ENCODE measurements around the gene NEK5. TPM values are rescaled to one million over a fixed set of nuclear protein-coding genes. Genes with fewer than 3 reads are reported as not detected.
A peak's percentile ranks its signal among the peaks of the same experiment; 100 is the strongest.
"Not testable (repeated sequence)": the region's sequence is repeated elsewhere in the genome, so short reads cannot be mapped to it uniquely, and the experiment has no call there.

The NEK5 gene
- total and polyA plus RNA-seq, 4 donors, result 3.0 to 7.6 (median 6.8) TPM

- no peak for DNase-seq (ENCODE audit: low read depth in 4 of 6, low spot score in 6 of 6)
- no peak overlapping the region for H3K4me3 ChIP-seq (ENCODE audit: low read depth, low read length)
- no peaks in the 10 kb centered on the region for H3K27me3 ChIP-seq (ENCODE audit: control insufficient read depth, insufficient read depth, low read length)
- no peaks in the 10 kb centered on the region for H3K36me3 ChIP-seq (ENCODE audit: control insufficient read depth, insufficient read depth, low read length)
- H3K4me1 ChIP-seq (ENCODE audit: control insufficient read depth, insufficient read depth, low read length), result no peaks in the 10 kb centered on the region
- WGBS (ENCODE audit: insufficient coverage), result no CpG with 5 or more reads among the region's 2 CpGs
- H3K9me3 ChIP-seq (ENCODE audit: control insufficient read depth, insufficient read depth, low read length), result no peaks in the 10 kb centered on the region
- no peak overlapping the region for H3K27ac ChIP-seq (ENCODE audit: low read depth, low read length)
Observed at GRCh38 chr13:52091473-52091872, 37.4 kb downstream of the NEK5 start.

DNA sequence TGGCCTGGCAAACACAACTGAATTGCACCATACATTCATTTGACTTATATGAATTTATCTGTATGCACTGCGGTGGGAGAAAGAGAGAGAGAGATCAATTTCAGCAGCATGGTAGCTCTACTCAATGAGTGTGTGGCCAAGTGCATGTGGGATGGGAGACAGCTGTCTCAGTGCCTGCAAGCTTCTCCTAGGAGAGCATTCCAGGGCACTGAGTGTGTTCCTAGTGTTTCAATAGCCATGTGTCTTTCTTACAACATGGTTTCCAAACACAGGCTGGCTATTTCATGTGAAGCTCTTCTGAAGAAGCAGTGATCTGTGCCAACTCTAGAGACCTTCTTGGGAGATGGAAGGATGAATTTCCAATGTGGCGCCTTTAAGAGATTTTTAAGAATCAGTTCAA lies 43.5 kb downstream of the NEK5 start:
- Histone ChIP-seq H3K4me3 (ENCODE audit: low read depth, low read length) (no peak overlapping the region), H3K4me1 (ENCODE audit: control insufficient read depth, insufficient read depth, low read length) (no peaks in the 10 kb centered on the region), H3K9me3 (ENCODE audit: control insufficient read depth, insufficient read depth, low read length) (no peaks in the 10 kb centered on the region), H3K36me3 (ENCODE audit: control insufficient read depth, insufficient read depth, low read length) (no peaks in the 10 kb centered on the region), H3K27me3 (ENCODE audit: control insufficient read depth, insufficient read depth, low read length) (no peaks in the 10 kb centered on the region), H3K27ac (ENCODE audit: low read depth, low read length) (no peak overlapping the region)
- no CpG with 5 or more reads among the region's 2 CpGs for WGBS (ENCODE audit: insufficient coverage)
- peak in 1 of 6 donors; percentile 43 for DNase-seq (ENCODE audit: low read depth in 4 of 6, low spot score in 6 of 6)

DNA sequence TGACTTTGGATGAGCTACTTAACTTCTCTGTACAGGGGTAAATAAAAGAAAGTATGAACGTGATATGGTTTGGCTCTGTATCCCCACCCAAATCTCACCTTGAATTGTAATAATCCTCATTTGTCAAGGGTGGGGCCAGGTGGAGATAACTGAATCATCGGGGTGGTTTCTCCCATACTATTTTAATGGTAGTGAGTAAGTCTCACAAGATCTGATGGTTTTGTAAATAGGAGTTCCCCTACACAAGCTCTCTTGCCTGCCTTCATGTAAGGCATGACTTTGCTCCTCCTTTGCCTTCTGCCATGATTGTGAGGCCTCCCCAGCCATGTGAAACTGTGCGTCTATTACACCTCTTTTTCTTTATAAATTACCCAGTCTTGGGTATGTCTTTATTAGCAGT lies 43.9 kb downstream of the NEK5 start:
- not testable (repeated sequence) for H3K27ac ChIP-seq (ENCODE audit: low read depth, low read length); DNase-seq (ENCODE audit: low read depth in 4 of 6, low spot score in 6 of 6); H3K4me1 ChIP-seq (ENCODE audit: control insufficient read depth, insufficient read depth, low read length); H3K4me3 ChIP-seq (ENCODE audit: low read depth, low read length); H3K9me3 ChIP-seq (ENCODE audit: control insufficient read depth, insufficient read depth, low read length); H3K36me3 ChIP-seq (ENCODE audit: control insufficient read depth, insufficient read depth, low read length); H3K27me3 ChIP-seq (ENCODE audit: control insufficient read depth, insufficient read depth, low read length)
- no CpG with 5 or more reads among the region's 3 CpGs for WGBS (ENCODE audit: insufficient coverage)

DNA sequence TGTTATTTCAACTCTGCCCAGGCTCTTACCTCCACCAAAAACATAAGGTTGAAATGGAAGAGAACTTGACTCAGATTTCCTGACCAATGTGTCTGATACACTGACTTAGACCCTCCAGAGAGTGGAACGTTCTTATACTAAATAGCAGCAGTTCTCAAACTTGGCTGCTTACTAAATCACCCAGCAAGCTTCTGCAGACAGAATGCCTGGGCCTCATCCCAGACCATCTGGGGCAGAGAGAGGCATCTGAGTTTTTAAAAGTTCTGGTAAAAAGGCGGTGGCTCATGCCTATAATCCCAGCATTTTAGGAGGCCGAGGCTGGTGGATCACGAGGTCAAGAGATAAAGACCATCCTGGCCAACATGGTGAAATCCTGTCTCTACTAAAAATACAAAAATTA lies 46.3 kb downstream of the NEK5 start:
- no peaks in the 10 kb centered on the region for H3K36me3 ChIP-seq (ENCODE audit: control insufficient read depth, insufficient read depth, low read length)
- 93% methylated on average over 3 of the region's 4 CpGs for WGBS (ENCODE audit: insufficient coverage)
- no peaks in the 10 kb centered on the region for H3K4me1 ChIP-seq (ENCODE audit: control insufficient read depth, insufficient read depth, low read length)
- no peaks in the 10 kb centered on the region for H3K9me3 ChIP-seq (ENCODE audit: control insufficient read depth, insufficient read depth, low read length)
- H3K27ac ChIP-seq (ENCODE audit: low read depth, low read length), result no peak overlapping the region
- peak in 1 of 6 donors; percentile 28 for DNase-seq (ENCODE audit: low read depth in 4 of 6, low spot score in 6 of 6)
- H3K27me3 ChIP-seq (ENCODE audit: control insufficient read depth, insufficient read depth, low read length), result no peaks in the 10 kb centered on the region
- H3K4me3 ChIP-seq (ENCODE audit: low read depth, low read length), result no peak overlapping the region

- not testable (repeated sequence) for H3K27me3 ChIP-seq (ENCODE audit: control insufficient read depth, insufficient read depth, low read length); H3K27ac ChIP-seq (ENCODE audit: low read depth, low read length); H3K4me3 ChIP-seq (ENCODE audit: low read depth, low read length); DNase-seq (ENCODE audit: low read depth in 4 of 6, low spot score in 6 of 6); H3K4me1 ChIP-seq (ENCODE audit: control insufficient read depth, insufficient read depth, low read length); H3K9me3 ChIP-seq (ENCODE audit: control insufficient read depth, insufficient read depth, low read length); H3K36me3 ChIP-seq (ENCODE audit: control insufficient read depth, insufficient read depth, low read length)
- WGBS (ENCODE audit: insufficient coverage), result 96% methylated on average over 11 of the region's 36 CpGs
Observed at GRCh38 chr13:52079891-52080290, 49.0 kb downstream of the NEK5 start.

- peaks cover 6% of the 10 kb centered on the region for H3K9me3 ChIP-seq (ENCODE audit: control insufficient read depth, insufficient read depth, low read length)
- no peak for DNase-seq (ENCODE audit: low read depth in 4 of 6, low spot score in 6 of 6)
- no peak overlapping the region for H3K4me3 ChIP-seq (ENCODE audit: low read depth, low read length)
- 88% methylated on average over 1 of the region's 1 CpG for WGBS (ENCODE audit: insufficient coverage)
- no peaks in the 10 kb centered on the region for H3K27me3 ChIP-seq (ENCODE audit: control insufficient read depth, insufficient read depth, low read length)
- no peaks in the 10 kb centered on the region for H3K36me3 ChIP-seq (ENCODE audit: control insufficient read depth, insufficient read depth, low read length)
- H3K4me1 ChIP-seq (ENCODE audit: control insufficient read depth, insufficient read depth, low read length), result no peaks in the 10 kb centered on the region
- H3K27ac ChIP-seq (ENCODE audit: low read depth, low read length), result no peak overlapping the region
Observed at GRCh38 chr13:52070929-52071523, 57.8 kb downstream of the NEK5 start.

GRCh38 chr13:52067237-52067636 lies 61.6 kb downstream of the NEK5 start:
- peak in 1 of 6 donors; percentile 7 for DNase-seq (ENCODE audit: low read depth in 4 of 6, low spot score in 6 of 6)
- no peak overlapping the region for H3K4me3 ChIP-seq (ENCODE audit: low read depth, low read length)
- no peaks in the 10 kb centered on the region for H3K4me1 ChIP-seq (ENCODE audit: control insufficient read depth, insufficient read depth, low read length)
- H3K36me3 ChIP-seq (ENCODE audit: control insufficient read depth, insufficient read depth, low read length), result no peaks in the 10 kb centered on the region
- H3K9me3 ChIP-seq (ENCODE audit: control insufficient read depth, insufficient read depth, low read length), result peaks cover 7% of the 10 kb centered on the region
- H3K27ac ChIP-seq (ENCODE audit: low read depth, low read length), result no peak overlapping the region
- no peaks in the 10 kb centered on the region for H3K27me3 ChIP-seq (ENCODE audit: control insufficient read depth, insufficient read depth, low read length)

DNA sequence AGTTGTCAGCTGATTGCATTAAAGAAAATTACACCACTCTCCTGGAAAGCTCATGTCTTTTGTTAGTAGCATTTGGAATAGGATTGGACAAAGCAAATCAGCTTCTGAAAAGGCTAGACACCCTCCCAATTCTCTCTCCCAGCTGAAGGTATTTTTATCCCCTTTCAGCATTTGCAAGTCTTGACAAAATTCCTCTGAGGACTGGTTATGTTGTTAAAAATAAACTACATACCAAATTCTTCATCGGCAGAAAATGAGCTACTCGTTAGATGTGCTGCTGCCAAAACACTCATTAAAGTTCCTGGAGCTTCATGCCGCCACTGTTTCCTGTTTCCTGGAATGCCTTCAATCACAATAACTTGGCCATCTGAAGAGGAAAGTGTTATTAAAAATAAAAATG lies 67.3 kb downstream of the NEK5 start:
- WGBS (ENCODE audit: insufficient coverage), result no CpG with 5 or more reads among the region's 3 CpGs
- Histone ChIP-seq H3K4me1 (ENCODE audit: control insufficient read depth, insufficient read depth, low read length) (no peaks in the 10 kb centered on the region), H3K36me3 (ENCODE audit: control insufficient read depth, insufficient read depth, low read length) (no peaks in the 10 kb centered on the region), H3K4me3 (ENCODE audit: low read depth, low read length) (no peak overlapping the region), H3K27me3 (ENCODE audit: control insufficient read depth, insufficient read depth, low read length) (no peaks in the 10 kb centered on the region), H3K9me3 (ENCODE audit: control insufficient read depth, insufficient read depth, low read length) (peaks cover 2% of the 10 kb centered on the region), H3K27ac (ENCODE audit: low read depth, low read length) (no peak overlapping the region)
- DNase-seq (ENCODE audit: low read depth in 4 of 6, low spot score in 6 of 6), result peak in 1 of 6 donors; percentile 13

DNA sequence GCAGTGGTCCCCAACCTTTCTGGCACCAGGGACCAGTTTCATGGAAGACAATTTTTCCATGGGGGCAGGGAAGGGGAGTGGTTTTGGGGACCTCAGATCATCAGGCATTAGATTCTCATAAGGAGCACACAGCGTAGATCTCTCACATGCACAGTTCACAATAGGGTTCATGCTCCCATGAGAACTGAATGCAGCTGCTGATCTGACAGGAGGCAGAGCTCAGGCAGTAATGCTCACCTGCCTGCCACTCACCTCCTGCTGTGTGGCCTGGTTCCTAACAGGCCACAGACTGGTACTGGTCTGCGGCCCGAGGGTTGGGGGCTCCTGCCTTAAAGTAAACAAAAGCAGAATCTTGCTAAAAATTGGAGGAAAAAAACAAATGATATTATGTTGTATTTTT lies 67.8 kb downstream of the NEK5 start:
- not testable (repeated sequence) for H3K4me1 ChIP-seq (ENCODE audit: control insufficient read depth, insufficient read depth, low read length); H3K27me3 ChIP-seq (ENCODE audit: control insufficient read depth, insufficient read depth, low read length); H3K27ac ChIP-seq (ENCODE audit: low read depth, low read length); DNase-seq (ENCODE audit: low read depth in 4 of 6, low spot score in 6 of 6); H3K9me3 ChIP-seq (ENCODE audit: control insufficient read depth, insufficient read depth, low read length); H3K4me3 ChIP-seq (ENCODE audit: low read depth, low read length); H3K36me3 ChIP-seq (ENCODE audit: control insufficient read depth, insufficient read depth, low read length)
- 96% methylated on average over 3 of the region's 3 CpGs for WGBS (ENCODE audit: insufficient coverage)

- no peaks in the 10 kb centered on the region for H3K36me3 ChIP-seq (ENCODE audit: control insufficient read depth, insufficient read depth, low read length)
- no peaks in the 10 kb centered on the region for H3K4me1 ChIP-seq (ENCODE audit: control insufficient read depth, insufficient read depth, low read length)
- no peak overlapping the region for H3K4me3 ChIP-seq (ENCODE audit: low read depth, low read length)
- 80% methylated on average over 4 of the region's 4 CpGs for WGBS (ENCODE audit: insufficient coverage)
- H3K9me3 ChIP-seq (ENCODE audit: control insufficient read depth, insufficient read depth, low read length), result no peaks in the 10 kb centered on the region
- no peaks in the 10 kb centered on the region for H3K27me3 ChIP-seq (ENCODE audit: control insufficient read depth, insufficient read depth, low read length)
- no peak overlapping the region for H3K27ac ChIP-seq (ENCODE audit: low read depth, low read length)
- DNase-seq (ENCODE audit: low read depth in 4 of 6, low spot score in 6 of 6), result no peak
Observed at GRCh38 chr13:52053460-52053859, 75.4 kb downstream of the NEK5 start.
